CD8-positive, alpha-beta memory T cell (primary cell): ENCODE results near the gene MVB12B. TPM values are rescaled to one million over a fixed set of nuclear protein-coding genes. Genes with fewer than 3 reads are reported as not detected.

Source experiments
- CTCF ChIA-PET: fragments of 350-600 bp; sonication (Branson Sonifier 250); formaldehyde crosslinking; loops from one replicate; lab custom pipeline; 2021; ENCODE audit warnings: antibody characterized with exemption; lab: Charles Lee
- POLR2A ChIA-PET: fragments of 350-600 bp; sonication (Branson Sonifier 250); formaldehyde crosslinking; loops from one replicate; lab custom pipeline; 2021; ENCODE audit warnings: antibody characterized with exemption; lab: Charles Lee
- DNase-seq, 5 donors: peaks; one replicate each; pipeline versions ENCODE4 v3.0.0 to v3.0.0-alpha.2; 2020 to 2022; ENCODE audit warnings: mixed read lengths in 1 of 5
- H3K27ac ChIP-seq: one replicate; pipeline ENCODE4 v1.7.0; 2013; ENCODE audit warnings: low read depth, mild to moderate bottlenecking, low read length, moderate library complexity
- H3K27me3 ChIP-seq: 2 replicates; pipeline ENCODE4 v1.7.0; 2013; ENCODE audit warnings: low read length, mild to moderate bottlenecking; ENCODE audit not compliant: insufficient read depth, poor library complexity, severe bottlenecking
- H3K36me3 ChIP-seq: 2 replicates; pipeline ENCODE4 v1.7.0; 2013; ENCODE audit warnings: mild to moderate bottlenecking, low read length, moderate library complexity; ENCODE audit not compliant: insufficient read depth
- H3K4me1 ChIP-seq: 2 replicates; pipeline ENCODE4 v1.7.0; 2013; ENCODE audit warnings: mild to moderate bottlenecking, low read length, moderate library complexity; ENCODE audit not compliant: insufficient read depth
- H3K4me3 ChIP-seq: 2 replicates; pipeline ENCODE4 v1.7.0; 2013; ENCODE audit warnings: mild to moderate bottlenecking, low read length
- H3K9me3 ChIP-seq: 2 replicates; pipeline ENCODE4 v1.7.0; 2013; ENCODE audit warnings: mild to moderate bottlenecking, low read length
- H3K27ac Mint-ChIP-seq, 8 donors: one replicate each; pipeline ENCODE4 v1.8.0; 2020 to 2021; ENCODE audit warnings: mixed read lengths in 8 of 8, mild to moderate bottlenecking in 6 of 8, inconsistent platforms in 3 of 8, moderate library complexity in 3 of 8
- H3K27me3 Mint-ChIP-seq, 2 donors: one replicate each; pipeline ENCODE4 v1.8.0; 2020 to 2021; ENCODE audit warnings: mixed read lengths in 2 of 2, mild to moderate bottlenecking in 1 of 2, moderate library complexity in 1 of 2
- H3K36me3 Mint-ChIP-seq, 3 donors: one replicate each; pipeline ENCODE4 v1.8.0; 2020 to 2021; ENCODE audit warnings: mixed read lengths in 3 of 3, inconsistent platforms in 1 of 3, mild to moderate bottlenecking in 1 of 3
- H3K4me1 Mint-ChIP-seq, 3 donors: one replicate each; pipeline ENCODE4 v1.8.0; 2020 to 2021; ENCODE audit warnings: mixed read lengths in 3 of 3, inconsistent platforms in 1 of 3, mild to moderate bottlenecking in 1 of 3
- H3K4me3 Mint-ChIP-seq, 7 donors: one replicate each; pipeline ENCODE4 v1.8.0; 2020 to 2021; ENCODE audit warnings: mixed read lengths in 7 of 7, mild to moderate bottlenecking in 6 of 7, moderate library complexity in 4 of 7, inconsistent platforms in 2 of 7
- H3K9me3 Mint-ChIP-seq, 5 donors: one replicate each; pipeline ENCODE4 v1.8.0; 2020 to 2022; ENCODE audit warnings: mixed read lengths in 5 of 5, mild to moderate bottlenecking in 3 of 5, moderate library complexity in 2 of 5, inconsistent platforms in 1 of 5
- polyA plus RNA-seq: library from polyadenylated mRNA; unstranded; fragments of 300-500 nt; fragmentation: Illumina TruSeq; gene quantifications from one replicate; pipeline ENCODE4 v1.2.3, GENCODE V29; 2021
- total RNA-seq, 2 experiments: library from RNA; stranded (reverse); gene quantifications; one replicate each; pipeline ENCODE4 v1.2.3, GENCODE V29; 2021

MVB12B gene
- total and polyA plus RNA-seq, 3 experiments from 2014 or later = 11.0 to 13.1 (median 12.7) TPM

GRCh38 chr9:126532019-126532462, 205.4 kb downstream of the MVB12B start:
- CTCF ChIA-PET = interaction anchor here (1.0 to 2.3 kb wide), 3 partner anchors 14 to 41 kb away, joined by 3 to 6 read pairs (median 3); no protein-coding TSS in a partner anchor
- no peak overlapping the region for H3K27ac ChIP-seq
- no peaks in the 10 kb centered on the region for H3K36me3 ChIP-seq
- Mint-ChIP-seq H3K27ac (no peak overlapping the region), H3K9me3 (no peaks in the 10 kb centered on the region), H3K36me3 (no peaks in the 10 kb centered on the region), H3K4me1 (no peaks in the 10 kb centered on the region), H3K4me3 (no peak overlapping the region), H3K27me3 (peaks cover 8 to 20% of the 10 kb centered on the region in 2 donors)
- POLR2A ChIA-PET = no interaction called here
- no peak for DNase-seq
- no peaks in the 10 kb centered on the region for H3K9me3 ChIP-seq
- H3K4me3 ChIP-seq = no peak overlapping the region
- no peaks in the 10 kb centered on the region for H3K4me1 ChIP-seq
- peaks cover 5% of the 10 kb centered on the region for H3K27me3 ChIP-seq

DNA sequence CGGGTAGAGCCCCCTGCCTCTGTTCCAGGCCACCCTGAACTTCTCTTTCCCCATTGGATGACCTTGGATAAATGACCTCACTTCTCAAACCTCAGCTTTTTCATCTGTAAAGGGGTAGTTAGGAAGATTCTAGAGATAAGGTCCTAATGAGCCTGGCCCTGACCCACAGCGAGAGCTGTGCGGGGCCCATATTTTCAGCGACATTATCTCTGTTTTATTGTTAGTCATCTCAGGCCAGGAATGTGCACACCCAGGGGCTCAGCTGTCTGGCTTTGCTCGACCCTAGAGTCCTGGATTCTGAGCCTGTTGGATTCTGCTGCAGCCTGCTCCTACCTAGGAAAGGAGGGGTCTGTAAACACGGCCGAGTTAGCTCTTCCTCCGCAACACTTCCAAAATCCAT, 205.9 kb downstream of the MVB12B start:
- H3K4me3 ChIP-seq = no peak overlapping the region
- CTCF ChIA-PET = interaction anchor here (0.7 to 2.3 kb wide), 4 partner anchors 15 to 41 kb away, joined by 3 to 6 read pairs (median 3); no protein-coding TSS in a partner anchor

GRCh38 chr9:126532951-126533925, 206.6 kb downstream of the MVB12B start:
- no peaks in the 10 kb centered on the region for H3K4me1 ChIP-seq
- H3K4me3 ChIP-seq = no peak overlapping the region
- no peaks in the 10 kb centered on the region for H3K36me3 Mint-ChIP-seq
- H3K9me3 Mint-ChIP-seq = no peaks in the 10 kb centered on the region
- no peak for DNase-seq
- peak overlapping the region in 1 of 8 donors; percentile 29 for H3K27ac Mint-ChIP-seq
- peaks cover 5% of the 10 kb centered on the region for H3K27me3 ChIP-seq
- ChIA-PET CTCF (interaction anchor here (0.7 to 2.3 kb wide), 4 partner anchors 15 to 42 kb away, joined by 3 to 6 read pairs (median 3); no protein-coding TSS in a partner anchor), POLR2A (no interaction called here)
- H3K4me1 Mint-ChIP-seq = no peaks in the 10 kb centered on the region
- H3K9me3 ChIP-seq = no peaks in the 10 kb centered on the region
- no peak overlapping the region for H3K4me3 Mint-ChIP-seq
- H3K27me3 Mint-ChIP-seq = peaks cover 14 to 30% of the 10 kb centered on the region in 2 donors
- H3K36me3 ChIP-seq = no peaks in the 10 kb centered on the region
- H3K27ac ChIP-seq = no peak overlapping the region

More for the DNA sequence above, 205.9 kb downstream of the MVB12B start:
- Mint-ChIP-seq H3K27ac (no peak overlapping the region), H3K27me3 (peaks cover 9 to 23% of the 10 kb centered on the region in 2 donors), H3K4me3 (no peak overlapping the region), H3K4me1 (no peaks in the 10 kb centered on the region), H3K9me3 (no peaks in the 10 kb centered on the region), H3K36me3 (no peaks in the 10 kb centered on the region)
- Histone ChIP-seq H3K9me3 (no peaks in the 10 kb centered on the region), H3K4me1 (no peaks in the 10 kb centered on the region), H3K27ac (no peak overlapping the region), H3K36me3 (no peaks in the 10 kb centered on the region), H3K27me3 (peaks cover 5% of the 10 kb centered on the region)
- POLR2A ChIA-PET = no interaction called here
- DNase-seq = no peak

- no peak overlapping the region for H3K27ac Mint-ChIP-seq
- no peaks in the 10 kb centered on the region for H3K4me1 Mint-ChIP-seq
- no peak for DNase-seq
- H3K4me3 Mint-ChIP-seq = no peak overlapping the region
- H3K4me3 ChIP-seq = no peak overlapping the region
- no peaks in the 10 kb centered on the region for H3K9me3 Mint-ChIP-seq
- no peaks in the 10 kb centered on the region for H3K9me3 ChIP-seq
- no peaks in the 10 kb centered on the region for H3K36me3 ChIP-seq
- CTCF ChIA-PET = interaction anchor here (1.2 kb wide), 1 partner anchor 9 kb away, joined by 3 read pairs; no protein-coding TSS in a partner anchor
- no peak overlapping the region for H3K27ac ChIP-seq
- H3K36me3 Mint-ChIP-seq = no peaks in the 10 kb centered on the region
- no peaks in the 10 kb centered on the region for H3K4me1 ChIP-seq
- peaks cover 17 to 34% of the 10 kb centered on the region in 2 donors for H3K27me3 Mint-ChIP-seq
- H3K27me3 ChIP-seq = peaks cover 5% of the 10 kb centered on the region
- POLR2A ChIA-PET = no interaction called here
These were observed 207.3 kb downstream of the MVB12B start for GRCh38 chr9:126533926-126534310.

- ChIA-PET CTCF (interaction anchor here (1.2 kb wide), 1 partner anchor 10 kb away, joined by 3 read pairs; no protein-coding TSS in a partner anchor), POLR2A (no interaction called here)
- Histone ChIP-seq H3K4me3 (no peak overlapping the region), H3K9me3 (no peaks in the 10 kb centered on the region), H3K4me1 (no peaks in the 10 kb centered on the region), H3K27me3 (peaks cover 5% of the 10 kb centered on the region), H3K36me3 (no peaks in the 10 kb centered on the region), H3K27ac (no peak overlapping the region)
- no peaks in the 10 kb centered on the region for H3K4me1 Mint-ChIP-seq
- H3K9me3 Mint-ChIP-seq = no peaks in the 10 kb centered on the region
- no peak for DNase-seq
- H3K27me3 Mint-ChIP-seq = peaks cover 18 to 36% of the 10 kb centered on the region in 2 donors
- H3K4me3 Mint-ChIP-seq = no peak overlapping the region
- H3K27ac Mint-ChIP-seq = no peak overlapping the region
- no peaks in the 10 kb centered on the region for H3K36me3 Mint-ChIP-seq
These were observed 208.0 kb downstream of the MVB12B start for GRCh38 chr9:126534431-126535186.

DNA sequence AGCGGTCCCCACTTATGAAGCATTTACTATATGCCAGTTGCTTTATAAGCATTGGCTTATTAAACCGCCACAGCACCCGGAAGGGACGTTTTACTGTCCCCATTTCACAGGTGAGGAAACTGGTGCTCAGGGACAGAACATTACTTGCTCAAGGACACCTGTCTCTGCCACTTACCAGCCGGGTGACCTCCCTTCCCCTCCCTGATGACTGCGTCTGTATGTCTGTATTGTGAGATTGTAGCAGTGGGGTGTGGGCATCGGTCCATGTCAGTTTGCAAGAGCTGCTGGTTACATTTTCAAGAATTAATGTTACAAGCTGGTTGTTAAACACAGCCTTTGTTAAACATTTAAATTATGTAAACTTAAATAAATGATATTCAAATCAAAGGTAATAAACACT, 209.5 kb downstream of the MVB12B start:
- H3K4me3 ChIP-seq = no peak overlapping the region
- H3K27me3 ChIP-seq = peaks cover 5% of the 10 kb centered on the region

DNA sequence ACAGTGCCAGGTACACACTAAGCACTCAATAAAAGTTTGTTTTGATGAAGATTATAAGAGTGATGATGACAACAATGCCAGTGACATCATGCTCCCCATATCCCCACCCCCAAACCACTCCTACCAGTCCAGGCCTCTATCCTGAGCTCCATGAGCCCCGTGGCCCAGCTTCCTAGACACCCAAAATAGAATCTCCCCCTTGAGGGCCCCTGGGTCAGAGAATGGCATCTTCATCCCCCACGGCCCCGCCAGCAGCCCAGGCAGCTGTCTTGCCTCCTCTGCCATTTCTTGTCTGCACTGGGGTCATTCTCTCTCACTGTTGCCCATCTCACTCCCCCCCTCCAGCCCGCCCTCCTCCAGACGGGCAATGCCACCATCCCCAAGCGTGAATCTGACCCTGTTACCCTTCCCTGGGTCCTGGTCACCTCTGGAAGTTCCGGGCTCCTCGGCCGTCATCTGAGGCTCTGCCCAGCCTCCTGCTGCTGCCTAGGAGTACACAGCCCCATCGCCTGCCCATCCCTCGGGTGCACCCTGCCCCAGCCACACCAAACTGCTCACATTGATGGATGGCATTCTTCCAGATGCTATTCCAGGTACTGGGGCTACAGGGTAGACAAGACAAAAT, 210.3 kb downstream of the MVB12B start:
- peak overlapping the region in 1 of 7 donors; percentile 48 for H3K4me3 Mint-ChIP-seq
- no peak for DNase-seq
- Histone ChIP-seq H3K9me3 (no peaks in the 10 kb centered on the region), H3K27me3 (peaks cover 5% of the 10 kb centered on the region), H3K27ac (no peak overlapping the region), H3K4me3 (no peak overlapping the region), H3K4me1 (no peaks in the 10 kb centered on the region), H3K36me3 (no peaks in the 10 kb centered on the region)
- no peak overlapping the region for H3K27ac Mint-ChIP-seq
- peaks cover 20 to 41% of the 10 kb centered on the region in 2 donors for H3K27me3 Mint-ChIP-seq
- no peaks in the 10 kb centered on the region for H3K4me1 Mint-ChIP-seq
- POLR2A ChIA-PET = no interaction called here
- no peaks in the 10 kb centered on the region for H3K9me3 Mint-ChIP-seq
- H3K36me3 Mint-ChIP-seq = no peaks in the 10 kb centered on the region
- CTCF ChIA-PET = no interaction called here

More for the DNA sequence above, 209.5 kb downstream of the MVB12B start:
- no peak overlapping the region for H3K4me3 Mint-ChIP-seq
- peak overlapping the region in 1 of 8 donors; percentile 65 for H3K27ac Mint-ChIP-seq
- H3K4me1 Mint-ChIP-seq = no peaks in the 10 kb centered on the region
- no peak overlapping the region for H3K27ac ChIP-seq
- DNase-seq = no peak
- CTCF ChIA-PET = no interaction called here
- no peaks in the 10 kb centered on the region for H3K4me1 ChIP-seq
- no peaks in the 10 kb centered on the region for H3K36me3 Mint-ChIP-seq
- H3K27me3 Mint-ChIP-seq = peaks cover 20 to 41% of the 10 kb centered on the region in 2 donors
- H3K9me3 Mint-ChIP-seq = no peaks in the 10 kb centered on the region
- no peaks in the 10 kb centered on the region for H3K36me3 ChIP-seq
- no peaks in the 10 kb centered on the region for H3K9me3 ChIP-seq
- POLR2A ChIA-PET = no interaction called here
